ENCODE results near the gene CNDP1.

Gene CNDP1

GRCh38 chr18:74520096-74520833 is 14.0 kb upstream of the CNDP1 start:
- no peak for DNase-seq
- H3K4me2 ChIP-seq (ENCODE audit: low read depth, low read length): no peak overlapping the region
- H3K27me3 ChIP-seq (replicated peaks; ENCODE audit: insufficient read depth, low read length): no peaks in the 10 kb centered on the region
- no peak overlapping the region for H3K9ac ChIP-seq (ENCODE audit: low read length)
- no peak for TF ChIP-seq EZH2 (optimal IDR thresholded peaks at IDR 0.05; ENCODE audit: low read depth, low read length)
- no peak for TF ChIP-seq EZH2phosphoT487 (IDR thresholded peaks at IDR 0.05; ENCODE audit: low read length)
- no peak for TF ChIP-seq CTCF (IDR thresholded peaks at IDR 0.05; ENCODE audit: low read length)
- no peaks in the 10 kb centered on the region; the same call in 1 of the 2 replicates for H3K36me3 ChIP-seq (replicated peaks; ENCODE audit: insufficient read depth, low read length)
- no peaks in the 10 kb centered on the region for H3K9me2 ChIP-seq (replicated peaks; ENCODE audit: insufficient read depth, low read length)
- H3K4me1 ChIP-seq (ENCODE audit: low read length): no peaks in the 10 kb centered on the region
- no peak overlapping the region for H3K27ac ChIP-seq (ENCODE audit: low read length)
- peaks cover 6% of the 10 kb centered on the region for H3K79me2 ChIP-seq (ENCODE audit: low read length)
- no peak overlapping the region for H2AFZ ChIP-seq (ENCODE audit: low read length)
- no peaks in the 10 kb centered on the region for H4K20me1 ChIP-seq (ENCODE audit: insufficient read depth, low read length)
- no peak overlapping the region for H3K4me3 ChIP-seq (ENCODE audit: low read length)
- H3K9me3 ChIP-seq (replicated peaks; ENCODE audit: insufficient read depth, low read length): no peaks in the 10 kb centered on the region
- H3F3A ChIP-seq (ENCODE audit: insufficient read depth, low read length): peaks cover 3% of the 10 kb centered on the region; the same call in 1 of the 2 replicates

- H3K27ac ChIP-seq (ENCODE audit: low read length): no peak overlapping the region
- H2AFZ ChIP-seq (ENCODE audit: low read length): no peak overlapping the region
- DNase-seq: no peak
- no peaks in the 10 kb centered on the region for H3K36me3 ChIP-seq (replicated peaks; ENCODE audit: insufficient read depth, low read length)
- no peaks in the 10 kb centered on the region for H3K79me2 ChIP-seq (ENCODE audit: low read length)
- TF ChIP-seq EZH2phosphoT487 (IDR thresholded peaks at IDR 0.05; ENCODE audit: low read length) (no peak), CTCF (IDR thresholded peaks at IDR 0.05; ENCODE audit: low read length) (no peak), EZH2 (optimal IDR thresholded peaks at IDR 0.05; ENCODE audit: low read depth, low read length) (no peak)
- H3K4me1 ChIP-seq (ENCODE audit: low read length): no peaks in the 10 kb centered on the region
- no peaks in the 10 kb centered on the region for H3K9me2 ChIP-seq (replicated peaks; ENCODE audit: insufficient read depth, low read length)
- H4K20me1 ChIP-seq (ENCODE audit: insufficient read depth, low read length): no peaks in the 10 kb centered on the region
- H3K4me3 ChIP-seq (ENCODE audit: low read length): no peak overlapping the region
- H3F3A ChIP-seq (ENCODE audit: insufficient read depth, low read length): peaks cover 3% of the 10 kb centered on the region; the same call in 1 of the 2 replicates
- no peaks in the 10 kb centered on the region for H3K9me3 ChIP-seq (replicated peaks; ENCODE audit: insufficient read depth, low read length)
- no peak overlapping the region for H3K4me2 ChIP-seq (ENCODE audit: low read depth, low read length)
- no peaks in the 10 kb centered on the region for H3K27me3 ChIP-seq (replicated peaks; ENCODE audit: insufficient read depth, low read length)
- H3K9ac ChIP-seq (ENCODE audit: low read length): no peak overlapping the region
Measured at GRCh38 chr18:74521068-74521725, 13.1 kb upstream of the CNDP1 start.

GRCh38 chr18:74522635-74523548 is 11.4 kb upstream of the CNDP1 start:
- H3K36me3 ChIP-seq (replicated peaks; ENCODE audit: insufficient read depth, low read length): no peaks in the 10 kb centered on the region
- H2AFZ ChIP-seq (ENCODE audit: low read length): no peak overlapping the region
- no peaks in the 10 kb centered on the region for H3K79me2 ChIP-seq (ENCODE audit: low read length)

More at GRCh38 chr18:74522635-74523548, 11.4 kb upstream of the CNDP1 start:
- no peaks in the 10 kb centered on the region for H3K27me3 ChIP-seq (replicated peaks; ENCODE audit: insufficient read depth, low read length)
- no peaks in the 10 kb centered on the region for H3K9me3 ChIP-seq (replicated peaks; ENCODE audit: insufficient read depth, low read length)
- H3K9ac ChIP-seq (ENCODE audit: low read length): no peak overlapping the region
- H3K4me3 ChIP-seq (ENCODE audit: low read length): no peak overlapping the region
- H3K4me2 ChIP-seq (ENCODE audit: low read depth, low read length): no peak overlapping the region
- TF ChIP-seq EZH2 (optimal IDR thresholded peaks at IDR 0.05; ENCODE audit: low read depth, low read length) (no peak), EZH2phosphoT487 (IDR thresholded peaks at IDR 0.05; ENCODE audit: low read length) (no peak), CTCF (IDR thresholded peaks at IDR 0.05; ENCODE audit: low read length) (no peak)
- DNase-seq: no peak
- no peaks in the 10 kb centered on the region for H4K20me1 ChIP-seq (ENCODE audit: insufficient read depth, low read length)
- H3K4me1 ChIP-seq (ENCODE audit: low read length): peaks cover 4% of the 10 kb centered on the region
- peaks cover 3% of the 10 kb centered on the region; the same call in 1 of the 2 replicates for H3F3A ChIP-seq (ENCODE audit: insufficient read depth, low read length)
- H3K9me2 ChIP-seq (replicated peaks; ENCODE audit: insufficient read depth, low read length): no peaks in the 10 kb centered on the region
- H3K27ac ChIP-seq (ENCODE audit: low read length): no peak overlapping the region
